Measurements from ENCODE around the gene SERPINC1.
"Not testable (repeated sequence)": the region's sequence is repeated elsewhere in the genome, so short reads cannot be mapped to it uniquely, and the experiment has no call there.

Gene SERPINC1

DNA sequence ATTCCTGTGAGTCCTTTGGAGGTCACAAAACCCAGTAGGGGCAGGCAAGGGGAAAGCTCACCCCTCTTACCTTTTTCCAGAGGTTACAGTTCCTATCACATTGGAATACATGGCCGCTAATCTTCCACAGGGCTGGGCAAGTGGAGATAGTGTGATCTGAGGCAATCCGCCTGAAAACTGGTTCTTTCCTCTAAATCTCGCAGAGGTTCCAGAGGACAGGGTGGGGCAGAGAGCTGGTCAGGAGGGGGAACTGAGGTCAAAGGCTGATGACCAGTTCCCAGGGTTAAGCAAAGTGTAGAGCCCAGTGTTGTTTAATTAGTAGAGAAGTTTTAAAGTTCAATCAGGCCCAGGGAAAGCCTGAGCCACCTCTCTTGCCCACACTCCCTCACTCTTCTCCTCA is at the start of gene SERPINC1:
Gene SERPINC1 (minus strand): TSS at position 179 of the 400 bp plus-strand sequence. CDS start 68 bp downstream, at position 111.
- no peak for DNase-seq (ENCODE audit: low read depth in 2 of 2)

DNA sequence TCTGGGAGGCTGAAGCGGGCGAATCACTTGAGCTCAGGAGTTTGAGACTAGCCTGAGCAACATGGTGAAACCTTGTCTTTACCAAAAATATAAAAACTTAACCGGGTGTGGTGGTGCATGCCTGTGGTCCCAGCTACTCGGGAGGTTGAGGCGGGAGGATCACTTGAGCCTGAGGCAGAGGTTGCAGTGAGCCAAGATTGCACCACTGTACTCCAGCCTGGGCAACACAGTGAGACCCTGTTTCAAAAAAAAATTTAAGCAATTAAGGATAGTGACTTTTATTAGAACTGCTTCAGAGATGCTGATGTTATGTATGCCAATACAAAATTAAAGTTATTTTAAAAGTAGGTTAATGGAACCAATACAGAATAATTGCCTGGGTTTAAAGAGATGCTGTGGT is 48.8 kb upstream of the SERPINC1 start:
- not testable (repeated sequence) for DNase-seq (ENCODE audit: low read depth in 2 of 2)

DNA sequence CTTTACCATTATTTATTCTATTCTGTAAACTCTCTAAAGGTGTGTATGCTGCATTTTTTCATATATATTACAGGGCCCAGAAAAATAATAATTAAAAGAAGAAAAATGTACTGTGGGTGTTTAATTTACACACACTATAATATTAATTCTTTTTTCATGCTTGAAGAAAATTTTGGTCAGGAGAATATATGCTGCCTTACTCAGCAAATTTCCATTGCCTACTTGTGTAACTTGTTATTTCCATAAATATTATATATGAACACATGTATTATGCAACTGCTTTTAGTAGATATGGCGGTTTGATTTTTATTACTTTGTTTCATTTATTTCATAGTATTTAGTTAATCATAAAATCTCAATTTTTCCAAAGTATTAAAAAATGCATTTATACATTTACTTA is 46.4 kb upstream of the SERPINC1 start:
- DNase-seq (ENCODE audit: low read depth in 2 of 2), result no peak

DNA sequence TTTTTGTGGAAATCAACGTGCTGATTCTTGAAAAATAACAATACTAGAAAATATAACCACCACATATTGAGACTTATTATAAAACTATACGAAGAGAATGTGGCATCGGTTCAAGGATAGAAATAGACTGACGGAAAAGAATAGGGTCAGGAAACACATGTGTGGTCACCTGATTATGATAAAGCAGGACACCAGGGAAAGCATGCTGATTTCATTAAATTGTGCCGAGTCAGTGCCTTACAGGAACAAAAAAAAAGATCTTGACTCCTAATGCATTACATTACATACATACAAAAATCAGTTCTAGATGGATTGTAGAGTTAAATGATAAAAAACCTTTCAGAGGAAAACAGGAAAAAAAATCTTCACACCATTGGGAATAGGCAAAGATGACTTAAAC is 43.5 kb upstream of the SERPINC1 start:
- no peak for DNase-seq (ENCODE audit: low read depth in 2 of 2)

DNA sequence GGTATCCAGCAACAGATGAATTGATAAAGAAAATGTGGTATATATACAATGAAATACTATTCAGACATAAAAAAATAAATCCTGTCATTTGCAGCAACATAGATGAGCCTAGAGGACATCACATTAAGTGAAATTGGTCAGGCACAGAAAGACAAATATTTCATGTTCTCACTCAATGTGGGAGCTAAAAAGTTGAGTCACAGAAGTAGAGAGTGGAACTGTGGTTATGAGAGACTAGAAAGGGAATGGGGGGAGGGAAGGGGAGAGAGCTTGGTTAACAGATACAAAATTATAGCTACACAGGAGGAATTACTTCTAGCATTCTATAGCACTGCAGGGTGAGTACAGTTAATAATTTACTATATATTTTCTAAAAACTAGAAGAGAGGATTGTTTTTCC is 37.1 kb upstream of the SERPINC1 start:
- DNase-seq (ENCODE audit: low read depth in 2 of 2), result no peak

DNA sequence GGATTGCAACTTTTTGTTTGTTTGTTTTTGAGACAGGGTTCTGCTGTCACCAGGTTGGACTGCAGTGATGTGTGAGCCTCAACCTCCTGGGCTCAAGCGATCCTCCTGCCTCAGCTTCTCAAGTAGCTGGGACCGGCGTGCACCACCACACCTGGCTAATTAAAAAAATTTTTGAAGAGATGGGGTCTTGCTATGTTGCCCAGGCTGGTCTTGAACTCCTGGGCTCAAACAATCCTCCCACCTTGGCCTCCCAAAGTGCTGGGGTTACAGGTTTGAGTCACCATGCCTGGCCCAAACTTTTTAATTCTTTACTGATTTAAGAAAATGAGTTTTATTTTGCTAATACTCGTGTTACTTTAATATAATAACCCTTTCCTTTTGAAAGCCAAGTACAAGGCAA is 31.5 kb upstream of the SERPINC1 start:
- DNase-seq (ENCODE audit: low read depth in 2 of 2), result no peak

DNA sequence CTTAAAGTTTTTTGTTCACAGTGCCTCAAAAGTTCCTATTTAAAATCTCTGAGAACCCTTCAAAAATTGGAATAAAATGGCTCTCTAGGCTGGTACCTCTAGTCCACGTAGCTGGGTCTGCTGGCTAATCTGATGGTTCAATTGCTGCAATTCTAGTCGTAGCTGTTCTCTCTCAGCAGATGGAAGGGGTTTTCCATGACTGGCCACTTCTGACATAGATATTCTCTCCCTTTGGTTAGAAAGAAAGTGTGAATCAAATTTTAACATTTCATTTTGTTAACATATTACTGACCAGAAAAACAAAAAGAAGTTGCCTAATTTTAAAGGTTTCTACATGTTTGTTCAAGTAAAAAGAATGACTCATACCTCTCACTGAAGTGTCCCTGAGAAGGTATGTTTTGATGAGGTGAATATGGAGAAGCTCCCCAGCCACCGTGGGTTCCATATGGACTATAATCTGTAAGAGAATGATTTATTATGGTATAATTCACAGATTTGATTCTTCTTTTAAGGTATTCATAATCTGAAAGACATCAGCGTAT is 29.3 kb upstream of the SERPINC1 start:
- DNase-seq (ENCODE audit: low read depth in 2 of 2), result no peak

DNA sequence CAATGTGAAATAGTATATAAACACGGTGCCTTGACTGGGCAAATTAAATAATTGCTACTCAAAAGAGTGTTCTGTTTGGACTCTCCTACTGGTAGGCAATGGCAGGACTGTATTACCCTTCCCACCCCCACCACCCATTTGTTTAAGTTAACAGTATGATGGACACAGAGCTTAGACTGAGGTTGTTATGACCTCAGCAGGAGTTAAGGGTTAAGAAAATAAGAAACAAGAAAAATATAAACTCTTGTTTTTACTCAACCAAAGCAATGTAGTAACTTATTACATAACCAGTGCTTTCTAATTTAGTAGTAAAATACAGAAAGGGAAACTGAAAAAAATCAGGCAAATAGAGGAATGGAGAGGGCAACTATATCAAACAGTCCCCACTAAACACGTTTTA is 19.9 kb upstream of the SERPINC1 start:
- DNase-seq (ENCODE audit: low read depth in 2 of 2), result no peak

DNA sequence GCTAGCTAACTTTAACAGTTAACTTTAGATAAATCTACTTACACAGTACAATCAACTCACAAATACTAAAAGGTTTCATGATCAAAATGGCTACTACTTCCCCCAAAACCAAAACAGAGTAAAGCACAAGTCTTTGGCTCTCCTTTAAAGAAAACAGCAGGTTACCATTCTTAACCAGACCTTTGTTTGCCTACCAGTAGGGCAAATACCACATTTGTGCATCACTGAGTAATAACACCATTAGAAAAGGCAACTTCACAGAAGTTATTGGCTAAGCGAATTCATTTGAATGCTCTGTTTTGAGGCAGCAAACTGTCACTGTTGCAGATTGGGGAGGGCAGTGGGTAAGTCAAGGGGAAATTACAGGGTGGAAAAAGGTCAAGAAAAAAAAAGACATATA is 17.3 kb upstream of the SERPINC1 start:
- DNase-seq (ENCODE audit: low read depth in 2 of 2), result no peak

DNA sequence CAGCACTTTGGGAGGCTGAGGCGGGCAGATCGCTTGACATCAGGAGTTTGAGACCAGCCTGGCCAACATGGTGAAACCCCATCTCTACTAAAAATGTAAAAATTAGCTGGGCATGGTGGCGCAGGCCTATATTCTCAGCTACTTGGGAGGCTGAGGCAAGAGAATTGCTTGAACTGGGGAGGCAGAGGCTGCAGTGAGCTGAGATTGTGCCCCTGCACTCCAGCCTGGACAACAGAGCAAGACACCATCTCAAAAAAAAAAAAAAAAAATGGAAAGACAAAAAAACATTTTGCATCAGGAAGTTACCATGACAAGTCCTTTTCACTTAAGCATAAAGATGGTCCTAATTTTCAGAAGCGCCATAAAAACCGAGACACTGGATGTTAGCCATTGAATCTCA is 13.4 kb upstream of the SERPINC1 start:
- not testable (repeated sequence) for DNase-seq (ENCODE audit: low read depth in 2 of 2)

DNA sequence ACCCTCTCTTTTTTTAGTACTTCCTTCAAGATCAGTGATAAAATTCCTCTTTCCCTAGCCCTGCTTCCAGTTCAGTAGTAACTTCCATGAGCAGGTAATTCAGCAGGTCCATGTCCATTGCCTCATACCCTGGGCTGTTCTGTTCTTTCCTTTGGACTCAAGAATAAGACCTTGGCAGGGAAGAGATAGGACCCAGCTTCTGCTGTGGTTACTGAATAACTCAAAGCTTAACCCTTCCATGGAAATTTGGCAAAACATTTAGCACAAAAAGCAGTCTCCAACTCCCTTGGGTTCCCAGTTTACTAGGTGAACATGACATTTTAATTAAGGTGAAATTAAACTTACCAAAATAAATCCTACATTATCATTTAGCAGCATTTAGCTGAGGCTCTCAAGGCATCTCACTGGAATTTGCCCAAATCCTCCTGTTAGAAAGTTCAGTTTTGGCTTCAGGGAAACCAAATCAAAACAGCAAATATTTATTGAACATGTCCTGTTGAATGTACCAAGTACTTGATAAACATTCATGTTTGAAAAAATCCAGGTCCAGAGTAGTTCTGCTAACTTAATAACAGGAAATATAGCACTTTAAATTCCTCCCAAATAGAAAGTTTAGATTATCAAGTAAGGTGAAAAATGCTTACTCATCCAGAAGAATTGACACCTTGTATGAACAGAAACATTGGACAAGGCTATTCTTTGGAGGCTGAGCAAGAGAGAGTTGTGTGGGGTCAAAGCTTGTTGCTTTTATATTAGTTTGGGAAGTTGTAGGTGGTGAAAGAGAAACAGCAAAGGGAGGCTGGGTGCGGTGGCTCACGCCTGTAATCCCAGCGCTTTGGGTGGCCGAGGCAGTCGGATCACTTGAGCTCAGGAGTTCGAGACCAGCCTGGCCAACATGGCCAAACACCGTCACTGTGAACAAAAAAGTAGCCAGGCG is 8.4 kb upstream of the SERPINC1 start:
- DNase-seq (ENCODE audit: low read depth in 2 of 2), result no peak

DNA sequence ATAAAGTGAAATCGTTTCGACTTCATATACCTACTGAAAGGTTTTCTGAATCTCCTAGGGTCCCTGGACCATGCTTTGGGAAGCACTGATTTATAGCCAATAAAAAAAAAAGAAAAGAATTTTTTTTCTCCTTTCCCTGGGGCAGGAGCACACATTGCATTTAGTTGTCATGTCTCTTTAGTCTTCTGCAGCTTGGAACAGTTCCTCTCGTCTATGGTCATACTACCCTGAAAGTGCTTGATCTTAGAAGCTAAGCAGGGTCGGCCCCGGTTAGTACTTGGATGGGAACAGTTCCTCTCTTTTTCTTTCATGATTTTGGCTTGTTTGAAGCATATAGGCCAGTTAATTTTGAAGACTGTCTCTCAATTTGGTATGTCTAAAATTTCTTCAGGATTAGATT is 3.7 kb upstream of the SERPINC1 start:
- no peak for DNase-seq (ENCODE audit: low read depth in 2 of 2)

DNA sequence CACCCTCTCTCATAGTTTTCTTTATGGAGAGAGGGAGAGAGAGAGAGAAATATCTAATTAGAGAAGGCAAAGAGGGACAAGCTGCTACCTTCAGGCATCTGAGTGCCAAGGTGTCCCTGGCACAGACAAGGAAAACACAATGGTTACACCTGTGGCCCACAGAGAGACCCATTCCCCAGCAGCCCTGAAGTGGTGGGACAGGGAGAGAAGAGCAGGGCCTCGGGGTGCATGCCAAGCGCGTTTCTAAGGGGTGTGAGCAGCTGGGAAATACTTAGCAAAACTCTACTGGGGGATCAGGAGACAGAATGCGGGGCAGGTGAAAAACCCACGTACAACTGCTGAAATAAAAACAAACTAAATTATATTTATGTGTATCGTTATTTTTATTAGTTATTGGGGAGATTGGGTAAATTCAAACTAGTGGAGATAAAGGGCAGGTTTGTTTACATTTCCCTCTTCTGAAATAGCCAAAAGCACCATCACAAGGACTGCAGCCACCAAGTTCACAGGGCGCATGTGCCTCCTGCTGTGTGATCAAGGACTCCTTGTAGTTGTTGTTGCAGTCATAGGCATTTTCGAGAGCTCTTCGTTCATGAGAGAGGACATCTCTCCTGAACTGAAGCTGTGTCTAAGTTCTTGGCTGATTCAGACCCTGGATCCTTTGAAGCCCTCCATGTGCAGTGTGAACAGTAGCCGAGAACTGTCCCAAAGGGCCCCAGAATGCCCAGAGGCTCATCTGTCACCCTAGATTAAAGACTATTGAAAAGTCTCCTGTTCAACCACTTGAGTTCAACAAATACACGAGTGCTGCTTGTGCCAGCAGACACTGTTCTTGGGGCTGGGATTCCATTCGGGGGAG is 737 bp upstream of the SERPINC1 start:
- no peak for DNase-seq (ENCODE audit: low read depth in 2 of 2)

DNA sequence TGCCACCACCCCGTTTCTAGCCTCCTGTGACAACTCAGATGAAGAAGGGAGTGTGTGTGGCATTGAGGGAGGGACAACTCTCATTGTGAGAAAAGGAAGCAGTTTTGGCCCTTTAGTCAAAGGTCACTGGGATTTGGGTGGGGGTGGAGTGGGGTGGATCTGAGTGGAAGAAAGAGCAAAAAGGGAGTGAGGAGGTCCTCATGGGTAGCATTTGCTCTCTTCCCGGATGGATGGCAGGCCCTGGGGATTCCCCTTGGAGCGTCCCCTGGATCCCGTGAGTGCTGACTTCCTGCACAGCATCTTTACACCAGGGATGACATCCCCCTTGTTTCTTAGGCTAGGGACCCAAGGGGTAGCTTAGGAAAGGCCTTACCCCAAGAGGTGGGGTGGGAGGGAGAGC is 460 bp downstream of the SERPINC1 start:
- no peak for DNase-seq (ENCODE audit: low read depth in 2 of 2)

DNA sequence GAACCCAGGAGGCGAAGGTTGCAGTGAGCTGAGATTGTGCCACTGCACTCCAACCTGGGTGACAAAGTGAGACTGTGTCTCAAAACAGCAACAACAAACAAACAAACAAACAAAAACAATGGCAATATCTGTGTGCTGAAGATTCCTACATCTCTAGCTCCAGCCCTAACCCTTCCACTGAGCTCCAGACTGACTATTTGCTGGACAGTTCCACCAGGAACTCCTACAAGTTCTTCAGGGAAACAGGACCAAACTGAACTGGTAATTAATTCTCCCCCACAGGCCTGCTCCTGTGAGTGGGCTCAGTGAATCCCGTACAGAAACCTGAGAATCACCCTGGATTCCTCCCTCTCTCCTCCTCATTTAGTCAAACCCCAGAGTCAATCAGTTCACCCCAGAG is 1.5 kb downstream of the SERPINC1 start:
- DNase-seq (ENCODE audit: low read depth in 2 of 2), result no peak

DNA sequence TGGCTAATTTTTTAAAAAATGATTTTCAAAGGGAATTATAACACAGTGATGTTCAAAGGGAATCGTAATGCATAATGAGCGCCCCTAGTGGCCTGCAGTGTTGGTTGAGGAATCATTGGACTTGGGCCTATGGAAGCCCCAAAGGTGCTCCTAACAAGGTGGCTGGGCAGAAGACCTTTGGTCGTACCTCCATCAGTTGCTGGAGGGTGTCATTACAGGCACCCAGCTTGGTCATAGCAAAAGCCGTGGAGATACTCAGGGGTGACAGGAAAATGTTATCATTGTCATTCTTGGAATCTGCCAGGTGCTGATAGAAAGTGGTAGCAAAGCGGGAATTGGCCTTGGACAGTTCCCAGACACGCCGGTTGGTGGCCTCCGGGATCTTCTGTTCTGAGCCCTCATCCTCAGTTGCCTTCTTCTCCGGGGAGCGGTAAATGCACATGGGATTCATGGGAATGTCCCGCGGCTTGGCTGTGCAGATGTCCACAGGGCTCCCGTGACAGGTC is 2.7 kb downstream of the SERPINC1 start:
- no peak for DNase-seq (ENCODE audit: low read depth in 2 of 2)

DNA sequence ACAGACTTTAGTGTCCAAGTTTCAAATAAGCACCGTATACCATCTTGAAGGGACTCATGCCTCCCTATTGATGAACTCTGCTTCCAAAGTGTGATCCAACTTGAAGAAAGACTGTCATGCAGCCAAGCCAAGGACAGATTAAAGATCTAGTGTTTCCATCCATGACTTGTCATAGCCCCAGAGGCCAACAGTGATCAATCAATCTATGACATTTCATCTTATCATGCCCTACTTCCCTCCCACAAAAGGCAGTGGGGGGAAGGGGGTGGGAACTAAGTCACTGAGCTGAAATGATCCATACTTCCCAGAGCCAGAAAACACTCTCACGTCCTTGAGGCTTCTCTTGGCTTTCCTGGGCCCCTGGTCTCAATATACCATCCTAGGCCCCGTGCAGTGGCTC is 4.0 kb downstream of the SERPINC1 start:
- DNase-seq (ENCODE audit: low read depth in 2 of 2), result no peak

DNA sequence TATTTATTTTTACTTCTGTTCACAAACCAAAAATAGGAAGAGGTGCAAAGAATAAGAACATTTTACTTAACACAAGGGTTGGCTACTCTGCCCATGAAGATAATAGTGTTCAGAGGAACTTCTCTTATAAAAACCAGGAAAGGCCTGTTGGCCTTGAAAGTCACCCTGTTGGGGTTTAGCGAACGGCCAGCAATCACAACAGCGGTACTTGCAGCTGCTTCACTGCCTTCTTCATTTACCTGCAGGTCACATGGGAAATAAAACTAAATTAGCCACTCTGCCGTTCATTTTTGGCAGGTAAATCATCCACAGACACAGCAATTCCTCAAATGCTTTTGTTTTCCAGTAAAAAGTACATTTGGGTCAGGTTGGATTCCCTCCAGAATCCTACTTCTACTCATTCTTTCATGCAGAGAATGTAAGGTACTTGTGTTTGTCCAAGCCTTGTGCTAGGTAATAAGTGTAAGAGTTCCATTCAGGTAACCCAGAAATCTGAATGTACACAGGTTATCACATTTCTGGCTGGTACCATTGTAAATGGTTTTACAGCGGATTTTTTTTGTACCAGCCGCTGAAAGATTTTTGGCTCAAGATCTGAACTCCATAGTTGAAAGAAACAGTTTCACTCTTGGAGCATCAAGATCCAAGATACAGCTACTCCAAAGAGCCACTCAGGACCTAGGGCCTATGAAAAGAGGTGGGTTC is 13.1 kb downstream of the SERPINC1 start:
- no peak for DNase-seq (ENCODE audit: low read depth in 2 of 2)

DNA sequence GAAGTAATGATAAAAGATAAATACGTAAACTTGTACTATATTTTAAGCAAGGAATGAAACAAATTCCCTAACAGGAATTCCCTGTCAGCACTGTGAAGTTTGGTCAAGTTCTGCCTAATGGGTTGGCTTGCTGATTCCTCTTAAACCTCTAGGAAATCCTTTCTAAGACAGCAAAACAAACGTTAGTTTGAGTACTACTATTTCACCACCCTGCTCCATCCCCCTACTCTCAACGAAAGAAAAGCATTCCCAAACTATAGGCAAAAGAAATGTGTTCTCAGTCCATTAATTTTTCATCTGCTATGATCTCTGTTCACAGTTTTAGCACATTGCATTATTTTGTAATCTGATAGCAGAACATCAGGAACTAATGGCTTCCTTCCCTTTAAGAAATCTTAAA is 16.1 kb downstream of the SERPINC1 start:
- no peak for DNase-seq (ENCODE audit: low read depth in 2 of 2)

DNA sequence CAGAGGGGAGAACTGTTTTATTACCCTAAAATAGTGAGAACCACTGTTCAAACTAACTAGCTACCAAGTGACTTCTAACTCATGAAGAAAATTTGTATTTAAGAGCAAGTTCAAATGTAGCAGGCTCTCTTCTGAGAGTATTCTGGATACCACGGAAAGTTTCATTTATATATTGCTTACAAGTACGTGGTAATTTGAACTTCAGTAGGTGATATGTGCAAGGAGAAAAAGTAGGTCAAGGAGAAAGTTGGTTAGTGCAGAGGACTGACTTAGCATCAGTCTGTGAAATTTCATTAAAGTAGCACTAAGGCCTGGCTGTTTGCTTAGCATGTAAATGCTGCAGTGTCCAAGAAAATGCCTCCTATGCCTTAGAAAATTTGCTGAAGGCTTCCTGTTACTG is 16.7 kb downstream of the SERPINC1 start:
- DNase-seq (ENCODE audit: low read depth in 2 of 2), result no peak

DNA sequence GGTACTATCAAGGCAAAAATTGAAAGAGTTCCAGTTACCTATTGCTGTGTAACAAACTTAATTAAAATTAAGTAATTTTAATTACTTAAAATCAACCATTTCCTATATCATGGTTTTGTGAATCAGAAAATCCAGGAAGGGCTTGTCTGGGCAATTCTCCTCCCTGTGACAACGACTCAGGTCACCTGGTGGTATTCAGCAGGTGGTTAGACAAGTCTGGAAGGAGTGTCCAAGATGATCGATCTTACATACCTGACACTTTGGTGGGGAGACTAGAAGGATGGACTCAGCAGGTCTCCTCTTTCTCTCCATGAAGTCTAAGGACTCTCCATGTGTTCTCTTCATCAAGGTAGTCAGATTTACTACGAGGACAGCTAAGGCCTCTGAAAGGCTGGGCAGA is 22.9 kb downstream of the SERPINC1 start:
- DNase-seq (ENCODE audit: low read depth in 2 of 2), result no peak

DNA sequence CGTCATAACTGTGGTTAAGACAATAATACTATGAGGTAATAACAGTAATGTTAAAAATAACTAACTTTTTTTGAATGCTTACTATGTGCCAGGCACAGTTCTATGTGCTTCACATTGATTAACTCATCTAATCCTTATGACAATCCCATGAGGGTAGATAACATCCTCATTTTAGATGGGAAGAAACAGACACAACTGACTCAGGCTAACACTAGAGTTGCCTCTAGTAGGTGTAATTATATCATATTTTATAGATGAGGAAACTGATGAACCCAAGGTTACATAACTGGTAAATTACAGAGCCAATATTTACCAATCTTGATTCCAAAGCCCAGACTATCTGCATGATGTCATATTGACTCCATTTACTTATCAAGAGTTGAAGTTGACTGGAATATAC is 23.5 kb downstream of the SERPINC1 start:
- no peak for DNase-seq (ENCODE audit: low read depth in 2 of 2)

All from stimulated activated CD8-positive, alpha-beta memory T cell treated with anti-CD3 and anti-CD28 coated beads, Interleukin-7, amount 100 ng/mL, for 1 hour (primary cell).